Measurements from ENCODE around the gene TRPC3. TPM values are rescaled to one million over a fixed set of nuclear protein-coding genes. Genes with fewer than 3 reads are reported as not detected.

Gene TRPC3
- total and polyA plus RNA-seq, 2 of the 8 experiments (the other 6 are each of a cell fraction or from before 2014, with no cell fraction given) = 0.37 to 0.41 TPM

GRCh38 chr4:121838136-121838535, 113.7 kb downstream of the TRPC3 start:
- no peak overlapping the region for H2AFZ ChIP-seq (ENCODE audit: low read length)
- no peak overlapping the region for H4K8ac ChIP-seq (ENCODE audit: extremely low read depth, insufficient read depth, low read length)
- H2BK15ac ChIP-seq (ENCODE audit: low read length) = no peak overlapping the region
- no peak overlapping the region for H2AK5ac ChIP-seq (ENCODE audit: low read depth, low read length)
- no peak overlapping the region for H3K4me3 ChIP-seq (ENCODE audit: extremely low read depth in 1 of 4, insufficient read depth in 2 of 4, low read depth in 3 of 4, low read length in 4 of 4)
- no peak overlapping the region for H3K23ac ChIP-seq (ENCODE audit: insufficient read length)
- FAIRE-seq (no peak), DNase-seq (ENCODE audit: low read depth in 1 of 2, low spot score in 2 of 2) (no peak)
- H3K27me3 ChIP-seq (replicated peaks in 1 of 4; ENCODE audit: control insufficient read depth in 3 of 4, extremely low read depth in 1 of 4, insufficient read depth in 3 of 4, low read length in 3 of 4) = no peaks in the 10 kb centered on the region
- H3K79me2 ChIP-seq (ENCODE audit: control insufficient read depth in 1 of 2, insufficient read depth in 2 of 2, low read length in 2 of 2) = no peaks in the 10 kb centered on the region
- no peak overlapping the region for H3K4ac ChIP-seq (replicated peaks; ENCODE audit: insufficient read length, low read depth, low read length)
- H2BK20ac ChIP-seq (ENCODE audit: low read length) = no peak overlapping the region
- H2BK120ac ChIP-seq (replicated peaks; ENCODE audit: low read depth, low read length) = no peak overlapping the region
- H3K4me2 ChIP-seq (ENCODE audit: insufficient read depth in 1 of 2, low read depth in 2 of 2, low read length in 2 of 2) = no peak overlapping the region
- H4K20me1 ChIP-seq (replicated peaks in 1 of 2; ENCODE audit: control insufficient read depth in 1 of 2, insufficient read depth in 2 of 2, low read length in 2 of 2) = no peaks in the 10 kb centered on the region
- H2BK5ac ChIP-seq (ENCODE audit: low read depth, low read length) = no peak overlapping the region
- ChIA-PET CTCF (ENCODE audit: partially characterized antibody) (no interaction called here), POLR2A (ENCODE audit: partially characterized antibody) (no interaction called here)
- H3K4me1 ChIP-seq (replicated peaks in 1 of 4; ENCODE audit: control insufficient read depth in 3 of 4, insufficient read depth in 4 of 4, low read length in 3 of 4) = no peaks in the 10 kb centered on the region
- H3K23me2 ChIP-seq (ENCODE audit: low read depth, low read length) = no peaks in the 10 kb centered on the region; the same call in 1 of the 2 replicates
- no peak overlapping the region for H3K27ac ChIP-seq (ENCODE audit: low read depth, low read length)
- no peaks in the 10 kb centered on the region for H3K9me3 ChIP-seq (ENCODE audit: insufficient read depth in 2 of 2, low read depth in 1 of 2, low read length in 1 of 2)
- H3K14ac ChIP-seq (ENCODE audit: insufficient read length) = no peak overlapping the region
- H4K5ac ChIP-seq (ENCODE audit: insufficient read length, low read depth, low read length) = no peak overlapping the region
- no peak overlapping the region for H4K91ac ChIP-seq (replicated peaks; ENCODE audit: insufficient read length, low read length)
- H3K18ac ChIP-seq (ENCODE audit: extremely low read depth, low read length) = no peak overlapping the region
- no peaks in the 10 kb centered on the region for H3K79me1 ChIP-seq (ENCODE audit: low read depth, low read length)
- peaks cover 0 to 9% (median 1%) of the 10 kb centered on the region in 4 experiments; a peak in 2 of 8 replicates for H3K36me3 ChIP-seq (ENCODE audit: control insufficient read depth in 2 of 4, insufficient read depth in 4 of 4, low read length in 3 of 4)
- TF ChIP-seq SP2 (IDR thresholded peaks at IDR 0.05; ENCODE audit: low read length) = no peak
- TF ChIP-seq CBX8 (IDR thresholded peaks at IDR 0.05; ENCODE audit: borderline replicate concordance, low read depth, low read length) = no peak
- no peak for TF ChIP-seq SUZ12 (IDR thresholded peaks at IDR 0.05; ENCODE audit: low read length)
- no peak for TF ChIP-seq ATF2 (IDR thresholded peaks at IDR 0.05; ENCODE audit: low read length)
- no peak for TF ChIP-seq EGR1 (IDR thresholded peaks at IDR 0.05; ENCODE audit: borderline replicate concordance, low read depth, low read length)
- no peak for TF ChIP-seq POLR2A (IDR thresholded peaks at IDR 0.05; ENCODE audit: control extremely low read depth in 1 of 2, low read depth in 2 of 2, low read length in 2 of 2)
- no peak for TF ChIP-seq RBBP5 (IDR thresholded peaks at IDR 0.05; ENCODE audit: borderline replicate concordance, low read depth, low read length)
- TF ChIP-seq ZNF274 (IDR thresholded peaks at IDR 0.05; ENCODE audit: borderline replicate concordance, extremely low read depth, low read length) = no peak
- no peak for TF ChIP-seq CREB1 (IDR thresholded peaks at IDR 0.05)
- no peak for TF ChIP-seq SIRT6 (IDR thresholded peaks at IDR 0.05; ENCODE audit: low read length)
- no peak for TF ChIP-seq GTF2F1 (IDR thresholded peaks at IDR 0.05; ENCODE audit: borderline replicate concordance, low read depth, low read length)
- no peak for TF ChIP-seq TBP (IDR thresholded peaks at IDR 0.05; ENCODE audit: low read depth, low read length)
- no peak for TF ChIP-seq NRF1 (IDR thresholded peaks at IDR 0.05; ENCODE audit: low read depth, low read length)
- no peak for TF ChIP-seq RNF2 (IDR thresholded peaks at IDR 0.05; ENCODE audit: borderline replicate concordance, low read depth, low read length, missing control alignments, poor library complexity, severe bottlenecking)
- no peak for TF ChIP-seq BACH1 (IDR thresholded peaks at IDR 0.05; ENCODE audit: low read length)
- no peak overlapping the region for H3K9ac ChIP-seq (replicated peaks in 1 of 4; ENCODE audit: extremely low read depth in 1 of 4, low read depth in 3 of 4, low read length in 3 of 4)
- H3K56ac ChIP-seq (replicated peaks; ENCODE audit: insufficient read length, low read depth, low read length) = no peak overlapping the region
- no peak overlapping the region for H2BK12ac ChIP-seq (ENCODE audit: low read depth, low read length)
